Smooth muscle cell (in vitro differentiated cells): ENCODE measurements around the gene C1RL. TPM values are rescaled to one million over a fixed set of nuclear protein-coding genes. Genes with fewer than 3 reads are reported as not detected.

Experiments
- DNase-seq: peaks from one replicate; lab custom pipeline; 2025; ENCODE audit not compliant: unreplicated experiment; lab: John Stamatoyannopoulos, UW
- H2AFZ ChIP-seq: fragments of 200-600 bp; sonication (generic); 2 replicates; pipeline ENCODE4 v1.6.0; 2016; ENCODE audit warnings: antibody characterized with exemption, low read depth, mild to moderate bottlenecking
- H3F3A ChIP-seq: fragments of 200-600 bp; sonication (generic); 2 replicates; pipeline ENCODE4 v1.6.0; 2017; ENCODE audit warnings: antibody characterized with exemption, low read depth
- H3K27ac ChIP-seq: fragments of 200-600 bp; sonication (generic); 2 replicates; pipeline ENCODE4 v1.5.1; 2016; ENCODE audit warnings: low read depth, mild to moderate bottlenecking
- H3K27me3 ChIP-seq: fragments of 200-600 bp; sonication (generic); 2 replicates; pipeline ENCODE4 v1.6.1; 2016; ENCODE audit warnings: low read depth, mild to moderate bottlenecking
- H3K36me3 ChIP-seq: fragments of 200-600 bp; sonication (generic); 2 replicates; pipeline ENCODE4 v1.5.1; 2016; ENCODE audit warnings: low read depth
- H3K4me1 ChIP-seq: fragments of 200-600 bp; sonication (generic); 2 replicates; pipeline ENCODE4 v1.5.1; 2016; ENCODE audit warnings: low read depth
- H3K4me2 ChIP-seq: fragments of 200-600 bp; sonication (generic); 2 replicates; pipeline ENCODE4 v1.6.0; 2016; ENCODE audit warnings: mild to moderate bottlenecking
- H3K4me3 ChIP-seq: fragments of 200-600 bp; sonication (generic); 2 replicates; pipeline ENCODE4 v1.5.1; 2016; ENCODE audit warnings: mild to moderate bottlenecking
- H3K79me2 ChIP-seq: fragments of 200-600 bp; sonication (generic); 2 replicates; pipeline ENCODE4 v1.6.0; 2016; ENCODE audit warnings: low read depth, mild to moderate bottlenecking
- H3K9ac ChIP-seq: fragments of 200-600 bp; sonication (generic); 2 replicates; pipeline ENCODE4 v1.6.0; 2016; ENCODE audit warnings: low read depth
- H3K9me3 ChIP-seq: fragments of 200-600 bp; sonication (generic); replicated peaks from 2 replicates; pipeline ENCODE4 v1.5.1; 2016; ENCODE audit warnings: low read depth
- H4K20me1 ChIP-seq: fragments of 200-600 bp; sonication (generic); 2 replicates; pipeline ENCODE4 v1.6.0; 2016; ENCODE audit warnings: low read depth
- WGBS: methylation state at CpG from one replicate; pipeline ENCODE4 v1.1.7; 2016; ENCODE audit warnings: low lambda C conversion rate; 5-methylcytosine and 5-hydroxymethylcytosine counted together
- polyA plus RNA-seq: library from polyadenylated mRNA; unstranded; fragments of >200 nt; fragmentation: Nextera tagmentation; extraction: Ambion mirVana; gene quantifications from 2 replicates; pipeline ENCODE4 v1.2.1, GENCODE V29; 2016
- total RNA-seq: library from RNA; depleted of rRNA; stranded (reverse); fragments of >200 nt; gene quantifications from 2 replicates; pipeline ENCODE4 v1.2.3, GENCODE V29; 2014
- TF ChIP-seq, protein P1 (sequence below): fragments of 200-600 bp; sonication (generic); IDR thresholded peaks from 2 replicates; pipeline ENCODE4 v1.5.1; 2017; ENCODE audit warnings: borderline replicate concordance, mild to moderate bottlenecking, antibody characterized with exemption; ENCODE audit not compliant: insufficient read depth, poor library complexity, severe bottlenecking

C1RL gene
- total and polyA plus RNA-seq, 2 experiments from 2014 or later, result 8.7 to 21.1 TPM

DNA sequence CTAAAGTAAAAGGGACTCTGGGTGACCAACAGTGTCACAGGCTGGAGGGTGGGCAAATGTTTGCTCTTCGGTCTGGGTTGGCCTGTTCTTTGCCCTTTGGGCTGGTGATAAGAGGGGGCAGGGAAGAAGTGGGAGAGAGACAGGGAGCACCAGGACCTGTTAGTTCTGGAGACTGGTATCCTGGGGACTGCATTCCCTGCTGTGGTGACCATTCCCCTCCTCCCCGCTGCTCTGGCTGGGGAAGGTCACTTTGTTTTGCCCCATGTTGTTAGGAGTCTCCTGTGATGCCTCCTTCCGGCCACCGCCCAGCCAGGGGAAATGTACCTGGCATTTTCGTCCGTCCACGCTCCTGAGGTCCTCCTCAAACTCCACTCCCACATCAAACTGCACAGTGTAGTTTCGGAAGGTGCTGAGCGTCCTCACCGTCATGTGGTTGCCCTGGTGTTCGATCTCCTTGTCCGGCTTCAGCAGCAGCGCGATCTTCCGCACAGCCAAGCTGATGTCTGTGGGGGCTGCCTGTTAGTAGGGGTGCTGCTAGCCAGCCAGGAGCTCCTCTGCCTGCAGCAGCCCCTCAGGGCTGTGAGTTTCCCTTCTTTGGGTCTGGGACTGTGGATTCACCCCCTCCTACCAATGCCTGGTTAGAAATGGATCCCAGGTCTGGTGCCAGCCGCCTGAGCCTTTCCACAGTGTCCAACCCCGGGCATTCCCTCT is 19.1 kb upstream of the C1RL start:
- H4K20me1 ChIP-seq, result peaks cover 11% of the 10 kb centered on the region
- TF ChIP-seq, protein P1, sequence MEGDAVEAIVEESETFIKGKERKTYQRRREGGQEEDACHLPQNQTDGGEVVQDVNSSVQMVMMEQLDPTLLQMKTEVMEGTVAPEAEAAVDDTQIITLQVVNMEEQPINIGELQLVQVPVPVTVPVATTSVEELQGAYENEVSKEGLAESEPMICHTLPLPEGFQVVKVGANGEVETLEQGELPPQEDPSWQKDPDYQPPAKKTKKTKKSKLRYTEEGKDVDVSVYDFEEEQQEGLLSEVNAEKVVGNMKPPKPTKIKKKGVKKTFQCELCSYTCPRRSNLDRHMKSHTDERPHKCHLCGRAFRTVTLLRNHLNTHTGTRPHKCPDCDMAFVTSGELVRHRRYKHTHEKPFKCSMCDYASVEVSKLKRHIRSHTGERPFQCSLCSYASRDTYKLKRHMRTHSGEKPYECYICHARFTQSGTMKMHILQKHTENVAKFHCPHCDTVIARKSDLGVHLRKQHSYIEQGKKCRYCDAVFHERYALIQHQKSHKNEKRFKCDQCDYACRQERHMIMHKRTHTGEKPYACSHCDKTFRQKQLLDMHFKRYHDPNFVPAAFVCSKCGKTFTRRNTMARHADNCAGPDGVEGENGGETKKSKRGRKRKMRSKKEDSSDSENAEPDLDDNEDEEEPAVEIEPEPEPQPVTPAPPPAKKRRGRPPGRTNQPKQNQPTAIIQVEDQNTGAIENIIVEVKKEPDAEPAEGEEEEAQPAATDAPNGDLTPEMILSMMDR, result no peak
- H3F3A ChIP-seq, result no peaks in the 10 kb centered on the region
- WGBS, result 93% methylated on average over 17 of the region's 17 CpGs
- no peaks in the 10 kb centered on the region for H3K79me2 ChIP-seq
- H3K9ac ChIP-seq, result no peak overlapping the region
- no peak overlapping the region for H3K27ac ChIP-seq
- no peak overlapping the region for H3K4me3 ChIP-seq
- peaks cover 3% of the 10 kb centered on the region for H3K27me3 ChIP-seq
- H3K9me3 ChIP-seq, result no peaks in the 10 kb centered on the region
- no peak overlapping the region for H3K4me2 ChIP-seq
- no peak for DNase-seq
- H3K4me1 ChIP-seq, result peaks cover 5% of the 10 kb centered on the region
- no peak overlapping the region for H2AFZ ChIP-seq
- H3K36me3 ChIP-seq, result no peaks in the 10 kb centered on the region

DNA sequence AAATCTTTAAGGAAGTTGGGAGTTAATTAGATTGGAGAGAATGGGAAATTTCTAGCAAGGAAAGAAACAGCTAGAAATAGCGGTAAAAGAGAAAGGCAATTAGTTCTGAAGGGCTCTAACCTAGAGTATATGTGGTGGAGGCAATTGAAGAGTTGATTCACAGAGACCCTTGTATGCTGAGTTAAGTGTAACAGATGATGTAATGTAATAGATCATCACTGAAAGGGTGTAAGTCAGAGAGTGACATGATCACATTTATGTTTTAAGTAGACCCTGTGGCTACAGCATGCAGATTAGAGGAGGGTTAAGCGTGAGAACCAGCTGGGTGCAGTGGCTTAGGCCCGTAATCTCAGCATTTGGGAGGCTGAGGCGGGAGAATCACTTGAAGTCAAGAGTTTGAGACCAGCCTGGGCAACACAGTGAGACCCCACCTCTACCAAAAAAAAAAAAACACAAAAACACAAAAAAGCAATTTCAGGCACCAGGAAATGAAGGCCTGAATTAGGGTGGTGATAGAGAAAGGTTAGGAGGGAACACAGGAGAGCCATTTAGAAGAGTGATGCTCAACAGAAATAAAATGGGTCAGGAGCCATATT is 16.7 kb upstream of the C1RL start:
- 82% methylated on average over 4 of the region's 4 CpGs for WGBS
- no peaks in the 10 kb centered on the region for H3K9me3 ChIP-seq
- no peaks in the 10 kb centered on the region for H4K20me1 ChIP-seq
- no peaks in the 10 kb centered on the region for H3K36me3 ChIP-seq
- peaks cover 5% of the 10 kb centered on the region for H3K4me1 ChIP-seq
- H3K4me3 ChIP-seq, result no peak overlapping the region
- H2AFZ ChIP-seq, result no peak overlapping the region
- no peak overlapping the region for H3K9ac ChIP-seq
- no peaks in the 10 kb centered on the region for H3F3A ChIP-seq
- H3K27me3 ChIP-seq, result peaks cover 3% of the 10 kb centered on the region
- TF ChIP-seq, protein P1, result no peak
- no peak overlapping the region for H3K27ac ChIP-seq
- H3K4me2 ChIP-seq, result no peak overlapping the region
- DNase-seq, result no peak
- no peaks in the 10 kb centered on the region for H3K79me2 ChIP-seq

DNA sequence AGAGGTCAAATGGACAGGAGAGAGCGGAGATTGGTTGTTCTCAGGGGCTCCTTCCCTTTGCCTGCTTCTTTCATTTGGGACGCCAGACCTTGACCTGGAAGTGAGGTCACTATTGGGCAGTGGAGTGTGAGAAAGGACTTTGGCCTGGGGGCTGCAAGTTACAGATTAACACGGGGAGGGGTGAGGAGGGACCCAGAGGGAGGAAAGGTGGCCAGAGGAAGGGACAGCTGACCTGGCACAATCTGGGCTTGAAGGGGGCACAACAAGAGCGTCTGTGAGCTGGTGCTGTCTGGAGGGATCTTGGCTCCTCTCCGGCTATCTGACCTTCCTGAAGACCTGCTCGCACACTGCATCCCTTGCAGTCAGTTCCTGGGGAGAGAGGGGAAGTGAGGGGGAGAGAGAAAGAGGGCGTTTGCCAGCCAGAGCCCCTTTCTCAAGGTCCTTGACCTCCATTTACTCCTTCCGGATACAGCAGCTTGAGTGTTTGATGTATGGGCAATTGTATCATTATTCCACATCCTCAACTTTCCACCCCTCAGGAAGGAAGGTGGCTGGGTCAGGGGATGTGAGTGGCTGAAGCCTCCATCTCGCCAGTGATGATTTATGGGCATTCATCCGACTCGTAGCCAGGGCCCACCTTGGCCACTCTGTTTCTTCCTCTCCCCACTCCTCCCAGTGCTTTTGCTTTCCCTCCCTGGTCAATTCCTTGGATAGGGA is 14.9 kb upstream of the C1RL start:
- H3K27ac ChIP-seq, result no peak overlapping the region
- no peak overlapping the region for H3K9ac ChIP-seq
- no peaks in the 10 kb centered on the region for H3K36me3 ChIP-seq
- no peak overlapping the region for H2AFZ ChIP-seq
- no peaks in the 10 kb centered on the region for H3K9me3 ChIP-seq
- no peaks in the 10 kb centered on the region for H3K79me2 ChIP-seq
- TF ChIP-seq, protein P1, result no peak
- 86% methylated on average over 11 of the region's 11 CpGs for WGBS
- no peaks in the 10 kb centered on the region for H3K4me1 ChIP-seq
- no peaks in the 10 kb centered on the region for H4K20me1 ChIP-seq
- no peaks in the 10 kb centered on the region for H3F3A ChIP-seq
- DNase-seq, result no peak
- H3K4me2 ChIP-seq, result no peak overlapping the region
- peaks cover 3% of the 10 kb centered on the region for H3K27me3 ChIP-seq
- no peak overlapping the region for H3K4me3 ChIP-seq
